Smooth muscle cell (in vitro differentiated cells): ENCODE data around the gene PLCL1. TPM values are rescaled to one million over a fixed set of nuclear protein-coding genes. Genes with fewer than 3 reads are reported as not detected.

ENCODE experiments used
- DNase-seq: peaks from one replicate; lab custom pipeline; 2025; ENCODE audit not compliant: unreplicated experiment; lab: John Stamatoyannopoulos, UW
- H2AFZ ChIP-seq: fragments of 200-600 bp; sonication (generic); 2 replicates; pipeline ENCODE4 v1.6.0; 2016; ENCODE audit warnings: antibody characterized with exemption, low read depth, mild to moderate bottlenecking
- H3F3A ChIP-seq: fragments of 200-600 bp; sonication (generic); 2 replicates; pipeline ENCODE4 v1.6.0; 2017; ENCODE audit warnings: antibody characterized with exemption, low read depth
- H3K27ac ChIP-seq: fragments of 200-600 bp; sonication (generic); 2 replicates; pipeline ENCODE4 v1.5.1; 2016; ENCODE audit warnings: low read depth, mild to moderate bottlenecking
- H3K27me3 ChIP-seq: fragments of 200-600 bp; sonication (generic); 2 replicates; pipeline ENCODE4 v1.6.1; 2016; ENCODE audit warnings: low read depth, mild to moderate bottlenecking
- H3K36me3 ChIP-seq: fragments of 200-600 bp; sonication (generic); 2 replicates; pipeline ENCODE4 v1.5.1; 2016; ENCODE audit warnings: low read depth
- H3K4me1 ChIP-seq: fragments of 200-600 bp; sonication (generic); 2 replicates; pipeline ENCODE4 v1.5.1; 2016; ENCODE audit warnings: low read depth
- H3K4me2 ChIP-seq: fragments of 200-600 bp; sonication (generic); 2 replicates; pipeline ENCODE4 v1.6.0; 2016; ENCODE audit warnings: mild to moderate bottlenecking
- H3K4me3 ChIP-seq: fragments of 200-600 bp; sonication (generic); 2 replicates; pipeline ENCODE4 v1.5.1; 2016; ENCODE audit warnings: mild to moderate bottlenecking
- H3K79me2 ChIP-seq: fragments of 200-600 bp; sonication (generic); 2 replicates; pipeline ENCODE4 v1.6.0; 2016; ENCODE audit warnings: low read depth, mild to moderate bottlenecking
- H3K9ac ChIP-seq: fragments of 200-600 bp; sonication (generic); 2 replicates; pipeline ENCODE4 v1.6.0; 2016; ENCODE audit warnings: low read depth
- H3K9me3 ChIP-seq: fragments of 200-600 bp; sonication (generic); replicated peaks from 2 replicates; pipeline ENCODE4 v1.5.1; 2016; ENCODE audit warnings: low read depth
- H4K20me1 ChIP-seq: fragments of 200-600 bp; sonication (generic); 2 replicates; pipeline ENCODE4 v1.6.0; 2016; ENCODE audit warnings: low read depth
- WGBS: methylation state at CpG from one replicate; pipeline ENCODE4 v1.1.7; 2016; ENCODE audit warnings: low lambda C conversion rate; 5-methylcytosine and 5-hydroxymethylcytosine counted together
- polyA plus RNA-seq: library from polyadenylated mRNA; unstranded; fragments of >200 nt; fragmentation: Nextera tagmentation; extraction: Ambion mirVana; gene quantifications from 2 replicates; pipeline ENCODE4 v1.2.1, GENCODE V29; 2016
- total RNA-seq: library from RNA; depleted of rRNA; stranded (reverse); fragments of >200 nt; gene quantifications from 2 replicates; pipeline ENCODE4 v1.2.3, GENCODE V29; 2014
- TF ChIP-seq, protein P1 (sequence below): fragments of 200-600 bp; sonication (generic); IDR thresholded peaks from 2 replicates; pipeline ENCODE4 v1.5.1; 2017; ENCODE audit warnings: borderline replicate concordance, mild to moderate bottlenecking, antibody characterized with exemption; ENCODE audit not compliant: insufficient read depth, poor library complexity, severe bottlenecking

Gene PLCL1
- total and polyA plus RNA-seq, 2 experiments from 2014 or later: 0.87 to 1.3 TPM

DNA sequence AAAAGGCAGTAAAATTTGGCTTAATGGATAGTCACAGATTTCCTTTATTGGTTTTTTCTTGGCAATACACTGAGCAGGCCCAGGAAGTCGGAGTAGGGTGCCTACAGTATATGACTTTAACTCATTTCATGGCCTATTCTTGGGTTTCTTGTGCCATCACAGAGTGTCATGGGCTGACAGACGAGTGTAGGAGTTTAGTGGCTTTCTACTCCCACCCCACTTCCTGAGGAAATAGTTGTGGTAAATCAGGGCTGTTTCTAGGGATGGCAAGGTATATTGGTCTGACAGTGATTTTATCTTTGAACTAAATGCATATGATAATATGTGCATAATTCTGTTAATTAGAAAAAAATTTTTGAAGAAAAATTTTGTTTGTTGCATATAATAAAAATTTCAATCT is 100.1 kb downstream of the PLCL1 start:
- Histone ChIP-seq H3K9ac (no peak overlapping the region), H3K36me3 (no peaks in the 10 kb centered on the region), H3K27me3 (no peaks in the 10 kb centered on the region), H2AFZ (no peak overlapping the region), H3F3A (no peaks in the 10 kb centered on the region), H3K9me3 (no peaks in the 10 kb centered on the region), H4K20me1 (no peaks in the 10 kb centered on the region), H3K79me2 (no peaks in the 10 kb centered on the region), H3K4me3 (no peak overlapping the region), H3K27ac (no peak overlapping the region), H3K4me1 (peaks cover 9% of the 10 kb centered on the region), H3K4me2 (no peak overlapping the region)
- no peak for DNase-seq
- TF ChIP-seq, protein P1, sequence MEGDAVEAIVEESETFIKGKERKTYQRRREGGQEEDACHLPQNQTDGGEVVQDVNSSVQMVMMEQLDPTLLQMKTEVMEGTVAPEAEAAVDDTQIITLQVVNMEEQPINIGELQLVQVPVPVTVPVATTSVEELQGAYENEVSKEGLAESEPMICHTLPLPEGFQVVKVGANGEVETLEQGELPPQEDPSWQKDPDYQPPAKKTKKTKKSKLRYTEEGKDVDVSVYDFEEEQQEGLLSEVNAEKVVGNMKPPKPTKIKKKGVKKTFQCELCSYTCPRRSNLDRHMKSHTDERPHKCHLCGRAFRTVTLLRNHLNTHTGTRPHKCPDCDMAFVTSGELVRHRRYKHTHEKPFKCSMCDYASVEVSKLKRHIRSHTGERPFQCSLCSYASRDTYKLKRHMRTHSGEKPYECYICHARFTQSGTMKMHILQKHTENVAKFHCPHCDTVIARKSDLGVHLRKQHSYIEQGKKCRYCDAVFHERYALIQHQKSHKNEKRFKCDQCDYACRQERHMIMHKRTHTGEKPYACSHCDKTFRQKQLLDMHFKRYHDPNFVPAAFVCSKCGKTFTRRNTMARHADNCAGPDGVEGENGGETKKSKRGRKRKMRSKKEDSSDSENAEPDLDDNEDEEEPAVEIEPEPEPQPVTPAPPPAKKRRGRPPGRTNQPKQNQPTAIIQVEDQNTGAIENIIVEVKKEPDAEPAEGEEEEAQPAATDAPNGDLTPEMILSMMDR: no peak
- 37% methylated on average over 2 of the region's 2 CpGs for WGBS

DNA sequence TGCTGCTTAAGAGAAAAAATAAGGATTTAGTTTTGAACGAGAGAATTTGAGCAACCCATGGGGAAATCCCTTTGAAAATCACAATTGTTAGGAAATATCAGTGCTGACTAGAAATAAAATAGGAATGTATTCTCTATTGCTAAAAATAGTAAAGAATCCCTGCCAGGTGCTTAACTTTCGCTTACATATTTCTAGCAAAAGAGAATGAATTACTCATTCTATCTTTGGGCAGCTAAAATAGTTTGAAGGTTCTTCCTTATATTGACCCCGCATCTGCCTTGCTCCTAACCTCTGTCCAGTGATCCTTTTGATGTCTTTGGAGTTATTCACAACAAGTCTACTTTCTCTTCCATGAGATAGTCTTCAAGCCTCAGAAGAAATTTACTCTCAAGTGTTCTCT is 103.8 kb downstream of the PLCL1 start:
- Histone ChIP-seq H3K4me3 (no peak overlapping the region), H3K9ac (no peak overlapping the region), H2AFZ (no peak overlapping the region), H3K79me2 (no peaks in the 10 kb centered on the region), H3K27ac (peak overlapping the region; percentile 62), H3K27me3 (no peaks in the 10 kb centered on the region), H3K36me3 (no peaks in the 10 kb centered on the region), H3K4me2 (peak overlapping the region; percentile 76), H3K4me1 (peaks cover 13% of the 10 kb centered on the region), H4K20me1 (no peaks in the 10 kb centered on the region), H3K9me3 (no peaks in the 10 kb centered on the region), H3F3A (no peaks in the 10 kb centered on the region)
- DNase-seq: no peak
- TF ChIP-seq, protein P1: no peak
- 91% methylated on average over 3 of the region's 3 CpGs for WGBS

- Histone ChIP-seq H3K9me3 (no peaks in the 10 kb centered on the region), H3K27me3 (no peaks in the 10 kb centered on the region), H3K4me3 (no peak overlapping the region), H3F3A (no peaks in the 10 kb centered on the region), H2AFZ (no peak overlapping the region), H3K79me2 (no peaks in the 10 kb centered on the region), H3K36me3 (no peaks in the 10 kb centered on the region), H3K4me2 (peak overlapping the region; percentile 76), H4K20me1 (no peaks in the 10 kb centered on the region), H3K9ac (no peak overlapping the region), H3K4me1 (peaks cover 13% of the 10 kb centered on the region), H3K27ac (peak overlapping the region; percentile 62)
- TF ChIP-seq, protein P1: no peak
- no peak for DNase-seq
- 27% methylated on average over 8 of the region's 8 CpGs for WGBS
Observed at GRCh38 chr2:197908990-197909776, 104.8 kb downstream of the PLCL1 start.

DNA sequence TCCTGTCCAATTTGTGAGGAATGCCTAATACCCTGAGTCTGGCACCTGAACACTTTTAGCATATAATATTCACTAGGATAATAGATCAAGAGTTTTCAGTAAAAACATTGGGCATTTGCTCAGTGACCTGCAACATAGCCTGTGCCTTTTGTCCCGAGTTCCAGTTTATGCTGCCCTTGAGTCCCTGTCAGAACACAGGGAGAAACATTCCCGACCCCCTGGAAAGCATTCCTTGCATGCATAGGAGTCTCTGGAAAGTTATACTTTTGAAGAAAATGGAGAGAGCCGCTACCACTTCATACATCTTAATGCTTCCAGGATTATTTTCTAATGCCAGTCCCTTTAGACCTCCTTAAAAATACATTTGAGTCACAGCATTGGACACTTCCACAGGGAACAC is 107.3 kb downstream of the PLCL1 start:
- H3K4me3 ChIP-seq: no peak overlapping the region
- H4K20me1 ChIP-seq: no peaks in the 10 kb centered on the region
- H3K9ac ChIP-seq: no peak overlapping the region
- H3K4me2 ChIP-seq: no peak overlapping the region
- WGBS: 50% methylated on average over 3 of the region's 3 CpGs
- peaks cover 13% of the 10 kb centered on the region for H3K4me1 ChIP-seq
- H3F3A ChIP-seq: no peaks in the 10 kb centered on the region
- H2AFZ ChIP-seq: no peak overlapping the region
- DNase-seq: no peak
- H3K9me3 ChIP-seq: no peaks in the 10 kb centered on the region
- no peaks in the 10 kb centered on the region for H3K36me3 ChIP-seq
- no peaks in the 10 kb centered on the region for H3K79me2 ChIP-seq
- H3K27me3 ChIP-seq: no peaks in the 10 kb centered on the region
- H3K27ac ChIP-seq: no peak overlapping the region
- TF ChIP-seq, protein P1: no peak
